MCF 10A (cell line): ENCODE results near the gene SBF2. TPM values are rescaled to one million over a fixed set of nuclear protein-coding genes. Genes with fewer than 3 reads are reported as not detected.

ENCODE experiments used
- BruUV-seq: library from RNA; stranded (reverse); fragments of 400-500 nt; replicated peaks from 2 replicates; lab custom pipeline; 2021; lab: Mats Ljungman, UMichigan
- CTCF ChIA-PET: fragments of 300-600 bp; sonication (Branson Sonifier 250); formaldehyde crosslinking; extraction: SDS; loops from one replicate; lab custom pipeline; 2021; ENCODE audit warnings: antibody characterized with exemption, inconsistent platforms; lab: Yijun Ruan, JAX
- POLR2A ChIA-PET: fragments of 300-600, 350-650 bp; sonication (Branson Sonifier 250); formaldehyde crosslinking; extraction: SDS; loops from one replicate; lab custom pipeline; 2020; ENCODE audit warnings: antibody characterized with exemption, inconsistent platforms; lab: Yijun Ruan, JAX
- DNase-seq: peaks from one replicate; pipeline ENCODE4 v3.0.0-alpha.2; 2018; ENCODE audit not compliant: unreplicated experiment
- H3K27ac Mint-ChIP-seq: one replicate; pipeline ENCODE4 v1.8.0; 2022; ENCODE audit warnings: mild to moderate bottlenecking, low read depth, mixed read lengths; ENCODE audit not compliant: unreplicated experiment
- H3K27me3 Mint-ChIP-seq: one replicate; pipeline ENCODE4 v1.8.0; 2022; ENCODE audit warnings: mixed read lengths; ENCODE audit not compliant: insufficient read depth, unreplicated experiment
- H3K36me3 Mint-ChIP-seq: one replicate; pipeline ENCODE4 v1.8.0; 2022; ENCODE audit warnings: mild to moderate bottlenecking, moderate library complexity, mixed read lengths; ENCODE audit not compliant: insufficient read depth, unreplicated experiment
- H3K4me1 Mint-ChIP-seq: one replicate; pipeline ENCODE4 v1.8.0; 2022; ENCODE audit warnings: mixed read lengths; ENCODE audit not compliant: insufficient read depth, unreplicated experiment
- H3K4me3 Mint-ChIP-seq: one replicate; pipeline ENCODE4 v1.8.0; 2022; ENCODE audit warnings: mild to moderate bottlenecking, moderate library complexity, mixed read lengths; ENCODE audit not compliant: unreplicated experiment
- H3K9me3 Mint-ChIP-seq: one replicate; pipeline ENCODE4 v1.8.0; 2022; ENCODE audit warnings: mixed read lengths; ENCODE audit not compliant: unreplicated experiment
- intact Hi-C: fragments of 100-400 bp; cut with micrococcal nuclease; formaldehyde crosslinking; loops from 2 replicates; pipeline ENCODE4 v1.14.1; 2022
- total RNA-seq: library from RNA; stranded (reverse); gene quantifications from 2 replicates; pipeline ENCODE4 v1.2.3, GENCODE V29; 2022
- TF ChIP-seq, protein P1 (sequence below): fragments of 200-600 bp; IDR thresholded peaks from one replicate; pipeline ENCODE4 v1.8.0; 2022; ENCODE audit warnings: antibody characterized with exemption, mild to moderate bottlenecking; ENCODE audit not compliant: unreplicated experiment

SBF2 gene
- total RNA-seq, 1 experiment from 2014 or later = 28.3 TPM

DNA sequence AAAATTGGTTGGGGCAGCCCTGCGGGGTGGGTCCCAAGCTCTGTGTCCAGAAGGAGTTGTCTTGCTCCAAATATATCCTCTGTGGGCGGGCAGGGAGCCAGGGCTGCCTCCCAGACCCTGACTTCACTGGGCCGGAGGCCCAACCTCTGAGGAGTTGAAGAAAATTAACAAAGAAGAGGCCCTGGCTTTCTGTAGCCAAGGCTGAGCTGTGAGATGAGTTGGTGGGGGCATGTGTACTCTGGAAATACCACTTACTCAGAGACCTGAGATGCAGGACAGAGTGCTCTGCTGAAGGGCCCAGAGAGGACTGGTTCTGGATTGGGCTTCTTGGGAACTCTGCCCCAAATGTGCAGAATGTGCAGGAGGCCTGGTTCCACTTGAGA, 533.8 kb downstream of the SBF2 start:
- ChIA-PET POLR2A (interaction anchor here (0.9 to 4.2 kb wide), 26 partner anchors 9 to 781 kb away, joined by 3 to 81 read pairs (median 5); partner anchors contain the start of genes ADM, RNF141, WEE1 and ZNF143), CTCF (interaction anchor here (0.5 to 3.7 kb wide), 13 partner anchors 40 to 564 kb away, joined by 3 to 47 read pairs (median 6); partner anchors contain the start of gene ADM)
- Mint-ChIP-seq H3K4me1 (peaks cover 58% of the 10 kb centered on the region), H3K36me3 (peaks cover 11% of the 10 kb centered on the region), H3K27me3 (no peaks in the 10 kb centered on the region), H3K27ac (peak overlapping the region; percentile 83), H3K4me3 (no peak overlapping the region), H3K9me3 (no peaks in the 10 kb centered on the region)
- peak; percentile 55 for DNase-seq
- TF ChIP-seq, protein P1, sequence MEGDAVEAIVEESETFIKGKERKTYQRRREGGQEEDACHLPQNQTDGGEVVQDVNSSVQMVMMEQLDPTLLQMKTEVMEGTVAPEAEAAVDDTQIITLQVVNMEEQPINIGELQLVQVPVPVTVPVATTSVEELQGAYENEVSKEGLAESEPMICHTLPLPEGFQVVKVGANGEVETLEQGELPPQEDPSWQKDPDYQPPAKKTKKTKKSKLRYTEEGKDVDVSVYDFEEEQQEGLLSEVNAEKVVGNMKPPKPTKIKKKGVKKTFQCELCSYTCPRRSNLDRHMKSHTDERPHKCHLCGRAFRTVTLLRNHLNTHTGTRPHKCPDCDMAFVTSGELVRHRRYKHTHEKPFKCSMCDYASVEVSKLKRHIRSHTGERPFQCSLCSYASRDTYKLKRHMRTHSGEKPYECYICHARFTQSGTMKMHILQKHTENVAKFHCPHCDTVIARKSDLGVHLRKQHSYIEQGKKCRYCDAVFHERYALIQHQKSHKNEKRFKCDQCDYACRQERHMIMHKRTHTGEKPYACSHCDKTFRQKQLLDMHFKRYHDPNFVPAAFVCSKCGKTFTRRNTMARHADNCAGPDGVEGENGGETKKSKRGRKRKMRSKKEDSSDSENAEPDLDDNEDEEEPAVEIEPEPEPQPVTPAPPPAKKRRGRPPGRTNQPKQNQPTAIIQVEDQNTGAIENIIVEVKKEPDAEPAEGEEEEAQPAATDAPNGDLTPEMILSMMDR = no peak
- intact Hi-C loops = no loop called here
- no TSS peak for BruUV-seq

DNA sequence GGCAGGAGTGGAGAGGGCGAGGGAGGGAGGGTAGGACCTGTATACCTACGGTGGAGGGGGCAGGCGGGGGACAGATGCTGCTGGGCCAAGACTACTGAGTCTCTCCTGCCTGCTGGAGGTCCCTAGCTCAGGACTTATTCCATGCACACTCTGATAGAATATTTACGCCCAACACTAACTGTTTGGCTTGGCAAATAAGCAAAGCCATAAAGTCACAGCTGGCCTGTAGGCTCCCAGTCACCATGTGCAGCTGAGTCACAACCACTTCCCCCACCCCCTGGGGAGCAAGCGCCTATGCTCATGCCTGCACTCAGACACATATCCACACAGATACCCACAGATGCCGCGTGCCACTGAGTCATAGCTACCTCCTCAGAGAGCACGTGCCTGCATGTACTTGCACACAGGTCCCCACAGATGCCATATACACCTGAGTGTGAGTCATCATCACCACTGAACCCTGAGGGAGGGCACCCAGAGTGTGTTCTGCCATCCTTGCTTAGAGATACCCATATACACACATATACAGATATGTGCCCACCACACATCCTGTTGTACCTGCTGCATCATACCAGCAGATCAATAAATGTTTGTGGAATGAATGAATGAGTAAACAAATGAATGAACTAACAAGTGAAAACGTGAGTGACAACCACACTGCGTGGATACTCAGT, 534.4 kb downstream of the SBF2 start:
- ChIA-PET CTCF (interaction anchor here (0.6 to 3.7 kb wide), 23 partner anchors 8 to 564 kb away, joined by 3 to 47 read pairs (median 6); partner anchors contain the start of gene ADM), POLR2A (interaction anchor here (0.6 to 4.2 kb wide), 35 partner anchors 9 to 781 kb away, joined by 3 to 81 read pairs (median 4); partner anchors contain the start of genes ADM, RNF141, WEE1 and ZNF143)
- Mint-ChIP-seq H3K27ac (peak overlapping the region; percentile 83), H3K9me3 (no peaks in the 10 kb centered on the region), H3K27me3 (no peaks in the 10 kb centered on the region), H3K36me3 (peaks cover 11% of the 10 kb centered on the region), H3K4me1 (peaks cover 55% of the 10 kb centered on the region), H3K4me3 (peak overlapping the region; percentile 70)
- no TSS peak for BruUV-seq
- DNase-seq = peak; percentile 99
- TF ChIP-seq, protein P1 = no peak
- intact Hi-C loops = loop anchor here (1.0 to 10.0 kb wide), 5 partner anchors 103 to 977 kb away; no protein-coding TSS in a partner anchor

- TSS peak; percentile 84 for BruUV-seq
- Mint-ChIP-seq H3K36me3 (peaks cover 11% of the 10 kb centered on the region), H3K27me3 (no peaks in the 10 kb centered on the region), H3K9me3 (no peaks in the 10 kb centered on the region), H3K4me3 (peak overlapping the region; percentile 70), H3K4me1 (peaks cover 62% of the 10 kb centered on the region), H3K27ac (peak overlapping the region; percentile 83)
- CTCF ChIA-PET = interaction anchor here (0.6 to 3.7 kb wide), 45 partner anchors 9 to 566 kb away, joined by 3 to 47 read pairs (median 4); partner anchors contain the start of gene ADM
- intact Hi-C loops = loop anchor here (1.0 to 10.0 kb wide), 7 partner anchors 103 to 978 kb away; no protein-coding TSS in a partner anchor
- POLR2A ChIA-PET = interaction anchor here (0.6 to 4.2 kb wide), 45 partner anchors 9 to 992 kb away, joined by 3 to 81 read pairs (median 4); partner anchors contain the start of genes ADM, CTR9, RNF141 and WEE1
- TF ChIP-seq, protein P1 = no peak
- peak; percentile 74 for DNase-seq
Measured at GRCh38 chr11:9758637-9759518, 535.1 kb downstream of the SBF2 start.
